Measurements from ENCODE around the gene SHC1.

GRCh38 chr1:154943649-154944400 is 26.7 kb downstream of the SHC1 start:
- no peak for TF ChIP-seq POLR2A (IDR thresholded peaks at IDR 0.05; ENCODE audit: low read length)
- no peak for TF ChIP-seq GATA1 (IDR thresholded peaks at IDR 0.05; ENCODE audit: low read depth, low read length)

All from erythroblast (primary cell).